ENCODE results near the gene CRIP1. TPM values are rescaled to one million over a fixed set of nuclear protein-coding genes. Genes with fewer than 3 reads are reported as not detected.

The CRIP1 gene
- total and polyA plus RNA-seq, 7 experiments from 2014 or later = 94.4 to 787 (median 303) TPM

DNA sequence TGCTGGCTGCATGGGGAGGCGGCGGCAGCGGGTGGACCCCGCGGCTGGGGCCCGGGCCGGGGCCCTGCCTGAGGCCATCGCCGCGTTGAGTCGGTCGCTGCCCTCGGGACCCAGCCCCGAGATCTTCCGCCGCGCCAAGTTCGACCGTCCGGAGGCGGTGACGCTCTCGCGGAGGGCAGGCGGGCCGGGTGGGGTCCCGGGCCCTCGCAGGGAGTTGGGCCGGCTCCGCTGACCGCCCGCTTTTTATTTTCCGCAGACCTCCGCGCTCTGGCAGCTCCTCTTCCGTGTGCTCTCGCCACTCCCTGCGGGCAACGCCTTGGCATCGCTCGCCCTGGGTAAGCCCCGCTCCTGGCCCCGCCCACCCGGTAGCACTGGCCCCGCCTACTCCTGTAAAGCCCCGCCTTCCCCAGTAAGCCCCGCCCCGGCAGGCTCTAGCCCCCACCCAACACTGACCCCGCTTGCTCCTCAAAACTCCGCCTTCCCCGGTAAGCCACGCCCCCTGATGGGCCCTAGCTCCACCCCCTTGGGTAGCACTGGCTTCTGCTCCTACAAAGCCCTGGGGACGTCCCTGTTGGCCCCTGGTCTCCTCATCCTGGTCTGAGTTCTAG, 4.8 kb downstream of the CRIP1 start:
- peak overlapping the region; percentile 71 for H3K4me3 ChIP-seq (ENCODE audit: low read length)
- Mint-ChIP-seq H3K27ac (peak overlapping the region; percentile 72 to 97 (median 94)), H3K27me3 (no peaks in the 10 kb centered on the region), H3K9me3 (no peaks in the 10 kb centered on the region), H3K4me3 (peak overlapping the region; percentile 70 to 89 (median 85)), H3K4me1 (peaks cover 4 to 21% (median 16%) of the 10 kb centered on the region in 7 donors), H3K36me3 (peaks cover 0 to 2% (median 0%) of the 10 kb centered on the region in 5 donors)
- H3K4me1 ChIP-seq (ENCODE audit: control insufficient read depth in 2 of 2, insufficient read depth in 2 of 2, low read length in 2 of 2) = peaks cover 13 to 17% of the 10 kb centered on the region in 2 donors
- peak overlapping the region; percentile 100 for H3K27ac ChIP-seq (ENCODE audit: low read depth, low read length)
- no peaks in the 10 kb centered on the region for H3K36me3 ChIP-seq (ENCODE audit: control insufficient read depth in 2 of 3, insufficient read depth in 3 of 3, low read length in 3 of 3)
- ChIA-PET CTCF (interaction anchor here (4.2 to 4.3 kb wide), 2 partner anchors 11 to 121 kb away, joined by 56 to 94 read pairs; no protein-coding TSS in a partner anchor), POLR2A (interaction anchor here (1.1 to 4.1 kb wide), 2 partner anchors 10 to 70 kb away, joined by 3 to 80 read pairs; no protein-coding TSS in a partner anchor)
- DNase-seq = peak; percentile 66 to 94 (median 70)
- ATAC-seq = peak; percentile 53
- intact Hi-C loops (cut with micrococcal nuclease) = loop anchor here (1.0 to 10.0 kb wide), 17 partner anchors 17 to 739 kb away; partner anchors contain the start of genes CDCA4 (in 2 of the 2), CRIP2 (in 2 of the 2), GPR132 (in 2 of the 2) and NUDT14 (in 2 of the 2)
- no peaks in the 10 kb centered on the region for H3K9me3 ChIP-seq (ENCODE audit: control insufficient read depth in 2 of 3, low read length in 3 of 3)
- no peaks in the 10 kb centered on the region for H3K27me3 ChIP-seq (ENCODE audit: control insufficient read depth in 2 of 2, insufficient read depth in 2 of 2, low read length in 2 of 2)

DNA sequence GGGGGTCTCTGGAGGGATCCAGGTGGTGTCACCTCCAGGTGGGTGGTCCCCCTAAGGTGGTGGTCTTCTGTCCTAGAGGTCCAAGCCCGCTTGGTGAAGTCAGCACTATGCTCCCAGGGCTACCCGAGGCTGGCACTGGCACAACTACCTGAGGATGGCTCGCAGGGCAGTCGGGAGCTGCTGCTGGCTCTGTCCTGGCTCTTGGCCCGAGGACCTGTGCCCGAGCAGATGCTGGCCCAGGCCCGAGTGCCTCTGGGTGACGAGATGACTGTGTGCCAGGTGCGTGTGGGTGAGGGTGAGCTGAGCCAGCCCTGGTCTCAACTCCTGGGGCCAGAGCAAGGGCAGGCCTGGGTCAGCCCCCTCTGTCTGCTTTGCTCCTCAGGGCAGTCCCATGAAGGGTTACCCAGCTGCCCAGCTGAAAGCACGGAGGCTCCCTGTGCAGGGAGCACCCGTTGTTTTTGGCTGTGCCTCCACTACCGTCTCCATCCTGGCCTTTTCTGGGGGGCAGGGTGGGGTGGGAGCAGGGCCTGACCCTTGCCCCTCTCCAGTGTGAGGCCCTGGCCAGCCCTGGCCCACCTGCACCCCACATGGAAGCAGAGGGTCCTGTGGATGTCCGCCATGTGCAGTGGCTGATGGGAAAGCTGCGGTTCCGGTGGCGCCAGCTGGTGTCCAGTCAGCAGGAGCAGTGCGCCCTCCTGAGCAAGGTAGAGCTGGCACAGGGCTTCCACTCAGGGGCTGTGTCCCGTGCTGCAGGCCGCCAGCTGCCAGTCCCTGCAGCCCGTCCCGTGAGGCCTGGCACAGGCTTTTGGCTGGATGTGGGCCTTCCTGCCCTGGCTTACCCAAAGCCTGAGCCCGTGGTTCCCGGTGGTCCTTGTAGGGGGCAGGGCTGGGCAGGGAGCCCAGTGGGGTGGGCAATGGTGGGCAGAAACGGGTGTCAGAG, 5.6 kb downstream of the CRIP1 start:
- peak overlapping the region; percentile 70 to 89 (median 82) for H3K4me3 Mint-ChIP-seq
- CTCF ChIA-PET = interaction anchor here (4.2 to 4.3 kb wide), 2 partner anchors 12 to 122 kb away, joined by 56 to 94 read pairs; no protein-coding TSS in a partner anchor
- peak overlapping the region; percentile 71 for H3K4me3 ChIP-seq (ENCODE audit: low read length)
- H3K9me3 ChIP-seq (ENCODE audit: control insufficient read depth in 2 of 3, low read length in 3 of 3) = no peaks in the 10 kb centered on the region
- intact Hi-C loops (cut with micrococcal nuclease) = loop anchor here in 1 of 2 donors (5.0 to 10.0 kb wide), 2 partner anchors 310 to 398 kb away; partner anchors contain the start of gene NUDT14
- DNase-seq = peak in 1 of 9 donors; percentile 6
- no peak for ATAC-seq
- peaks cover 0 to 2% (median 0%) of the 10 kb centered on the region in 5 donors for H3K36me3 Mint-ChIP-seq
- no peaks in the 10 kb centered on the region for H3K9me3 Mint-ChIP-seq
- no peaks in the 10 kb centered on the region for H3K27me3 Mint-ChIP-seq
- H3K36me3 ChIP-seq (ENCODE audit: control insufficient read depth in 2 of 3, insufficient read depth in 3 of 3, low read length in 3 of 3) = no peaks in the 10 kb centered on the region
- POLR2A ChIA-PET = interaction anchor here (1.1 to 4.1 kb wide), 2 partner anchors 11 to 71 kb away, joined by 3 to 80 read pairs; no protein-coding TSS in a partner anchor
- no peaks in the 10 kb centered on the region for H3K27me3 ChIP-seq (ENCODE audit: control insufficient read depth in 2 of 2, insufficient read depth in 2 of 2, low read length in 2 of 2)
- peak overlapping the region; percentile 100 for H3K27ac ChIP-seq (ENCODE audit: low read depth, low read length)
- H3K27ac Mint-ChIP-seq = peak overlapping the region; percentile 72 to 94 (median 90)
- peaks cover 12 to 13% of the 10 kb centered on the region in 2 donors for H3K4me1 ChIP-seq (ENCODE audit: control insufficient read depth in 2 of 2, insufficient read depth in 2 of 2, low read length in 2 of 2)
- H3K4me1 Mint-ChIP-seq = peaks cover 4 to 18% (median 13%) of the 10 kb centered on the region in 7 donors

GRCh38 chr14:105492971-105493871, 6.5 kb downstream of the CRIP1 start:
- no peak overlapping the region for H3K4me3 ChIP-seq (ENCODE audit: low read length)
- Mint-ChIP-seq H3K27ac (peak overlapping the region in 3 of 9 donors; percentile 18 to 36 (median 32)), H3K4me1 (peaks cover 4 to 18% (median 13%) of the 10 kb centered on the region in 7 donors), H3K36me3 (peaks cover 0 to 2% (median 0%) of the 10 kb centered on the region in 5 donors), H3K27me3 (no peaks in the 10 kb centered on the region), H3K9me3 (no peaks in the 10 kb centered on the region), H3K4me3 (peak overlapping the region in 4 of 10 donors; percentile 25 to 41 (median 30))
- H3K9me3 ChIP-seq (ENCODE audit: control insufficient read depth in 2 of 3, low read length in 3 of 3) = no peaks in the 10 kb centered on the region
- ATAC-seq (no peak), DNase-seq (peak in 1 of 9 donors; percentile 20)
- H3K27me3 ChIP-seq (ENCODE audit: control insufficient read depth in 2 of 2, insufficient read depth in 2 of 2, low read length in 2 of 2) = no peaks in the 10 kb centered on the region
- no peaks in the 10 kb centered on the region for H3K36me3 ChIP-seq (ENCODE audit: control insufficient read depth in 2 of 3, insufficient read depth in 3 of 3, low read length in 3 of 3)
- H3K27ac ChIP-seq (ENCODE audit: low read depth, low read length) = no peak overlapping the region
- ChIA-PET CTCF (no interaction called here), POLR2A (no interaction called here)
- intact Hi-C loops (cut with micrococcal nuclease) = loop anchor here in 1 of 2 donors (5.0 to 10.0 kb wide), 2 partner anchors 311 to 398 kb away; partner anchors contain the start of gene NUDT14
- H3K4me1 ChIP-seq (ENCODE audit: control insufficient read depth in 2 of 2, insufficient read depth in 2 of 2, low read length in 2 of 2) = peaks cover 12 to 13% of the 10 kb centered on the region in 2 donors

DNA sequence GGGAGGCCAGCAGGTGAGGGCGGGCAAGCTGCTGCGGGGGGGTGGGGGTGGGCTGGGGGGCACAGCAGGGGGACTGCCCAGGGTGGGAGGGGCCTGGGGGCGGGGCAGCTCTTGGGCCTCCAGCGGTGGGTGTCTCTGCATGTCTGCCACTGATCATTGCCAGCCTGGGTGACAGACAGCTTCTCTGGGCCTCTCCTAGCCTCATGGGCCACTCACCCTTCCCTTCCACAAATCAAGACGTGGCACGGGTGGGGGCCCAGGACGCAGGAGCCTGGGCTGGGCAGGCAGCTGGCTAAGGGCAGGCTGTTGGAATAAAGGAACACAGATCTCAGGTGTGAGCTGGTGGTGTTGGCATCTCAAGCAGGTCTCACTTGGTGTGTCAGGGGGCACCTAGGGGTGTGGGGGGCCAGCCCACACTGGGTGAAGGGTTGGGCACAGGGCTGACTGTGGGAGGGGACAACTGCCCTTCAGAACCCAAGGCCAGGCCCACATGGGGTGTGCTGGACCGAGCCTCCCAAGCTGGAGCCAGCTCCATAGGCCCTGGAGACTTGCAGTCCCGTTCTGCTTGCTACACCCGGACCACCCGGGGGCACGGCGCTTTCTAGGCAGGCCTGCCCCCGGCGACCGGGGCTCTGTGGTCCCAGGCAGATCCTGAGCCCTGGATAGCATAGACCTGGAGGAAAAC, 7.4 kb downstream of the CRIP1 start:
- H3K4me3 ChIP-seq (ENCODE audit: low read length) = no peak overlapping the region
- Mint-ChIP-seq H3K9me3 (no peaks in the 10 kb centered on the region), H3K4me1 (peaks cover 4 to 17% (median 11%) of the 10 kb centered on the region in 7 donors), H3K36me3 (peaks cover 0 to 2% (median 0%) of the 10 kb centered on the region in 5 donors), H3K4me3 (no peak overlapping the region), H3K27ac (no peak overlapping the region), H3K27me3 (no peaks in the 10 kb centered on the region)
- no peaks in the 10 kb centered on the region for H3K36me3 ChIP-seq (ENCODE audit: control insufficient read depth in 2 of 3, insufficient read depth in 3 of 3, low read length in 3 of 3)
- H3K27me3 ChIP-seq (ENCODE audit: control insufficient read depth in 2 of 2, insufficient read depth in 2 of 2, low read length in 2 of 2) = no peaks in the 10 kb centered on the region
- H3K4me1 ChIP-seq (ENCODE audit: control insufficient read depth in 2 of 2, insufficient read depth in 2 of 2, low read length in 2 of 2) = peaks cover 5 to 6% of the 10 kb centered on the region in 2 donors
- no peak for DNase-seq
- H3K27ac ChIP-seq (ENCODE audit: low read depth, low read length) = no peak overlapping the region
- no peaks in the 10 kb centered on the region for H3K9me3 ChIP-seq (ENCODE audit: control insufficient read depth in 2 of 3, low read length in 3 of 3)
- POLR2A ChIA-PET = interaction anchor here (0.6 kb wide), 1 partner anchor 251 kb away, joined by 6 read pairs; no protein-coding TSS in a partner anchor
- ATAC-seq = no peak
- CTCF ChIA-PET = interaction anchor here (0.9 kb wide), 1 partner anchor 14 kb away, joined by 3 read pairs; no protein-coding TSS in a partner anchor
- intact Hi-C loops (cut with micrococcal nuclease) = loop anchor here in 1 of 2 donors (5.0 to 10.0 kb wide), 2 partner anchors 312 to 399 kb away; partner anchors contain the start of gene NUDT14

- H3K27ac ChIP-seq (ENCODE audit: low read depth, low read length) = no peak overlapping the region
- peaks cover 0 to 1% of the 10 kb centered on the region in 2 donors for H3K4me1 ChIP-seq (ENCODE audit: control insufficient read depth in 2 of 2, insufficient read depth in 2 of 2, low read length in 2 of 2)
- DNase-seq (no peak), ATAC-seq (no peak)
- H3K4me3 Mint-ChIP-seq = no peak overlapping the region
- no peaks in the 10 kb centered on the region for H3K9me3 Mint-ChIP-seq
- POLR2A ChIA-PET = no interaction called here
- H3K36me3 ChIP-seq (ENCODE audit: control insufficient read depth in 2 of 3, insufficient read depth in 3 of 3, low read length in 3 of 3) = no peaks in the 10 kb centered on the region
- no peaks in the 10 kb centered on the region for H3K27me3 Mint-ChIP-seq
- H3K27me3 ChIP-seq (ENCODE audit: control insufficient read depth in 2 of 2, insufficient read depth in 2 of 2, low read length in 2 of 2) = no peaks in the 10 kb centered on the region
- H3K4me3 ChIP-seq (ENCODE audit: low read length) = no peak overlapping the region
- intact Hi-C loops (cut with micrococcal nuclease) = loop anchor here in 1 of 2 donors (5.0 to 10.0 kb wide), 2 partner anchors 312 to 400 kb away; partner anchors contain the start of gene NUDT14
- CTCF ChIA-PET = interaction anchor here (0.9 kb wide), 1 partner anchor 14 kb away, joined by 3 read pairs; no protein-coding TSS in a partner anchor
- H3K27ac Mint-ChIP-seq = no peak overlapping the region
- peaks cover 0 to under 1% (median 0%) of the 10 kb centered on the region in 5 donors for H3K36me3 Mint-ChIP-seq
- H3K4me1 Mint-ChIP-seq = peaks cover under 1 to 12% (median 6%) of the 10 kb centered on the region in 7 donors
- H3K9me3 ChIP-seq (ENCODE audit: control insufficient read depth in 2 of 3, low read length in 3 of 3) = no peaks in the 10 kb centered on the region
Measured at GRCh38 chr14:105494606-105494929, 7.9 kb downstream of the CRIP1 start.

Measured in naive thymus-derived CD4-positive, alpha-beta T cell (primary cell).